Measurements from ENCODE around the gene SORL1.

SORL1 gene

GRCh38 chr11:121583825-121584224 is 131.7 kb downstream of the SORL1 start:
- DNase-seq (ENCODE audit: low read depth, low spot score) = no peak

- no peak for DNase-seq (ENCODE audit: low read depth, low spot score)
Observed at GRCh38 chr11:121586750-121587149, 134.6 kb downstream of the SORL1 start.

GRCh38 chr11:121587182-121587581 is 135.1 kb downstream of the SORL1 start:
- DNase-seq (ENCODE audit: low read depth, low spot score) = no peak

GRCh38 chr11:121588747-121589146 is 136.6 kb downstream of the SORL1 start:
- DNase-seq (ENCODE audit: low read depth, low spot score) = no peak

- DNase-seq (ENCODE audit: low read depth, low spot score) = no peak
Observed at GRCh38 chr11:121589946-121590537, 137.9 kb downstream of the SORL1 start.

- no peak for DNase-seq (ENCODE audit: low read depth, low spot score)
Observed at GRCh38 chr11:121590772-121591404, 138.8 kb downstream of the SORL1 start.

- DNase-seq (ENCODE audit: low read depth, low spot score) = peak; percentile 47
Observed at GRCh38 chr11:121591405-121592033, 139.4 kb downstream of the SORL1 start.

GRCh38 chr11:121592708-121593107 is 140.6 kb downstream of the SORL1 start:
- DNase-seq (ENCODE audit: low read depth, low spot score) = no peak

GRCh38 chr11:121595717-121596161 is 143.6 kb downstream of the SORL1 start:
- no peak for DNase-seq (ENCODE audit: low read depth, low spot score)

- no peak for DNase-seq (ENCODE audit: low read depth, low spot score)
Observed at GRCh38 chr11:121596195-121597155, 144.4 kb downstream of the SORL1 start.

GRCh38 chr11:121603316-121603715 is 151.2 kb downstream of the SORL1 start:
- no peak for DNase-seq (ENCODE audit: low read depth, low spot score)

GRCh38 chr11:121604152-121604551 is 152.0 kb downstream of the SORL1 start:
- DNase-seq (ENCODE audit: low read depth, low spot score) = no peak

GRCh38 chr11:121606354-121606753 is 154.2 kb downstream of the SORL1 start:
- DNase-seq (ENCODE audit: low read depth, low spot score) = no peak

GRCh38 chr11:121607341-121607740 is 155.2 kb downstream of the SORL1 start:
- no peak for DNase-seq (ENCODE audit: low read depth, low spot score)

- no peak for DNase-seq (ENCODE audit: low read depth, low spot score)
Observed at GRCh38 chr11:121608545-121609098, 156.5 kb downstream of the SORL1 start.

- DNase-seq (ENCODE audit: low read depth, low spot score) = no peak
Observed at GRCh38 chr11:121610706-121611105, 158.6 kb downstream of the SORL1 start.

GRCh38 chr11:121611242-121611641 is 159.1 kb downstream of the SORL1 start:
- no peak for DNase-seq (ENCODE audit: low read depth, low spot score)

- DNase-seq (ENCODE audit: low read depth, low spot score) = no peak
Observed at GRCh38 chr11:121613724-121614123, 161.6 kb downstream of the SORL1 start.

- DNase-seq (ENCODE audit: low read depth, low spot score) = no peak
Observed at GRCh38 chr11:121614636-121615240, 162.6 kb downstream of the SORL1 start.

- no peak for DNase-seq (ENCODE audit: low read depth, low spot score)
Observed at GRCh38 chr11:121615501-121615900, 163.4 kb downstream of the SORL1 start.

- DNase-seq (ENCODE audit: low read depth, low spot score) = no peak
Observed at GRCh38 chr11:121618516-121618915, 166.4 kb downstream of the SORL1 start.

Measured in activated CD4-positive, CD25-positive, alpha-beta regulatory T cell treated with anti-CD3 and anti-CD28 coated beads, Interleukin-2, amount 50 U/mL, for 16 hours (primary cell).